ENCODE measurements around the gene KCNJ12.

DNA sequence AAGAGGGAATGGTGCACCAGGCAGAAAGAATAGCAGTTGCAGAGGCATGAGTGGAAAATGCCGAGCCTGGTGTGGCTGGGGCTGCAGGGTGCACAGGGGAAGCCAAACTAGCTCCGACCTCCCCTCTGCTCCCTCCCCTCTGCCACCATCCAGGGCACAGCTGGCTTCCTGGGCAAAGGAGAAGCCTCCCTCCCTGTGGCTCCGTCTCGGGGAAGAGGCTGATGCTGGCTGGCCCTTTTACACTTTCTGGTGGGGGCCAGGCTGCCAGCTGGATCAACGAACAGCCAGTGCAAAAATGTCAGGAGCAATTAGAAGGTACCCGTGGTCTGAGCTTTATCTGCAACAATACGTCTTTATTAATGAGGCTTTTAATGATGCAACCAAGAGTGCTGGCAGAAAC is 37.1 kb upstream of the KCNJ12 start:
- TF ChIP-seq ZBTB21 (tag by site-specific recombination; IDR thresholded peaks at IDR 0.05) (no peak), ZNF660 (tag by site-specific recombination; IDR thresholded peaks at IDR 0.05) (no peak), SALL2 (tag by site-specific recombination; IDR thresholded peaks at IDR 0.05; ENCODE audit: borderline replicate concordance) (no peak), ZNF426 (tag by site-specific recombination; IDR thresholded peaks at IDR 0.05) (no peak), ZNF747 (tag by site-specific recombination; IDR thresholded peaks at IDR 0.05) (no peak), GLI4 (tag by site-specific recombination; IDR thresholded peaks at IDR 0.05) (no peak)
- TF ChIP-seq, protein P1, sequence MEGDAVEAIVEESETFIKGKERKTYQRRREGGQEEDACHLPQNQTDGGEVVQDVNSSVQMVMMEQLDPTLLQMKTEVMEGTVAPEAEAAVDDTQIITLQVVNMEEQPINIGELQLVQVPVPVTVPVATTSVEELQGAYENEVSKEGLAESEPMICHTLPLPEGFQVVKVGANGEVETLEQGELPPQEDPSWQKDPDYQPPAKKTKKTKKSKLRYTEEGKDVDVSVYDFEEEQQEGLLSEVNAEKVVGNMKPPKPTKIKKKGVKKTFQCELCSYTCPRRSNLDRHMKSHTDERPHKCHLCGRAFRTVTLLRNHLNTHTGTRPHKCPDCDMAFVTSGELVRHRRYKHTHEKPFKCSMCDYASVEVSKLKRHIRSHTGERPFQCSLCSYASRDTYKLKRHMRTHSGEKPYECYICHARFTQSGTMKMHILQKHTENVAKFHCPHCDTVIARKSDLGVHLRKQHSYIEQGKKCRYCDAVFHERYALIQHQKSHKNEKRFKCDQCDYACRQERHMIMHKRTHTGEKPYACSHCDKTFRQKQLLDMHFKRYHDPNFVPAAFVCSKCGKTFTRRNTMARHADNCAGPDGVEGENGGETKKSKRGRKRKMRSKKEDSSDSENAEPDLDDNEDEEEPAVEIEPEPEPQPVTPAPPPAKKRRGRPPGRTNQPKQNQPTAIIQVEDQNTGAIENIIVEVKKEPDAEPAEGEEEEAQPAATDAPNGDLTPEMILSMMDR (tag by site-specific recombination; IDR thresholded peaks at IDR 0.05): no peak
- TF ChIP-seq, protein P2, sequence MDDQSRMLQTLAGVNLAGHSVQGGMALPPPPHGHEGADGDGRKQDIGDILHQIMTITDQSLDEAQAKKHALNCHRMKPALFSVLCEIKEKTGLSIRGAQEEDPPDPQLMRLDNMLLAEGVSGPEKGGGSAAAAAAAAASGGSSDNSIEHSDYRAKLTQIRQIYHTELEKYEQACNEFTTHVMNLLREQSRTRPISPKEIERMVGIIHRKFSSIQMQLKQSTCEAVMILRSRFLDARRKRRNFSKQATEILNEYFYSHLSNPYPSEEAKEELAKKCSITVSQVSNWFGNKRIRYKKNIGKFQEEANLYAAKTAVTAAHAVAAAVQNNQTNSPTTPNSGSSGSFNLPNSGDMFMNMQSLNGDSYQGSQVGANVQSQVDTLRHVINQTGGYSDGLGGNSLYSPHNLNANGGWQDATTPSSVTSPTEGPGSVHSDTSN (CRISPR knock-in tag; IDR thresholded peaks at IDR 0.05): no peak
